Smooth muscle cell (in vitro differentiated cells): ENCODE data around the gene TTC7B. TPM values are rescaled to one million over a fixed set of nuclear protein-coding genes. Genes with fewer than 3 reads are reported as not detected.

Experiments used
- DNase-seq: peaks from one replicate; lab custom pipeline; 2025; ENCODE audit not compliant: unreplicated experiment; lab: John Stamatoyannopoulos, UW
- H2AFZ ChIP-seq: fragments of 200-600 bp; sonication (generic); 2 replicates; pipeline ENCODE4 v1.6.0; 2016; ENCODE audit warnings: antibody characterized with exemption, low read depth, mild to moderate bottlenecking
- H3F3A ChIP-seq: fragments of 200-600 bp; sonication (generic); 2 replicates; pipeline ENCODE4 v1.6.0; 2017; ENCODE audit warnings: antibody characterized with exemption, low read depth
- H3K27ac ChIP-seq: fragments of 200-600 bp; sonication (generic); 2 replicates; pipeline ENCODE4 v1.5.1; 2016; ENCODE audit warnings: low read depth, mild to moderate bottlenecking
- H3K27me3 ChIP-seq: fragments of 200-600 bp; sonication (generic); 2 replicates; pipeline ENCODE4 v1.6.1; 2016; ENCODE audit warnings: low read depth, mild to moderate bottlenecking
- H3K36me3 ChIP-seq: fragments of 200-600 bp; sonication (generic); 2 replicates; pipeline ENCODE4 v1.5.1; 2016; ENCODE audit warnings: low read depth
- H3K4me1 ChIP-seq: fragments of 200-600 bp; sonication (generic); 2 replicates; pipeline ENCODE4 v1.5.1; 2016; ENCODE audit warnings: low read depth
- H3K4me2 ChIP-seq: fragments of 200-600 bp; sonication (generic); 2 replicates; pipeline ENCODE4 v1.6.0; 2016; ENCODE audit warnings: mild to moderate bottlenecking
- H3K4me3 ChIP-seq: fragments of 200-600 bp; sonication (generic); 2 replicates; pipeline ENCODE4 v1.5.1; 2016; ENCODE audit warnings: mild to moderate bottlenecking
- H3K79me2 ChIP-seq: fragments of 200-600 bp; sonication (generic); 2 replicates; pipeline ENCODE4 v1.6.0; 2016; ENCODE audit warnings: low read depth, mild to moderate bottlenecking
- H3K9ac ChIP-seq: fragments of 200-600 bp; sonication (generic); 2 replicates; pipeline ENCODE4 v1.6.0; 2016; ENCODE audit warnings: low read depth
- H3K9me3 ChIP-seq: fragments of 200-600 bp; sonication (generic); replicated peaks from 2 replicates; pipeline ENCODE4 v1.5.1; 2016; ENCODE audit warnings: low read depth
- H4K20me1 ChIP-seq: fragments of 200-600 bp; sonication (generic); 2 replicates; pipeline ENCODE4 v1.6.0; 2016; ENCODE audit warnings: low read depth
- CTCF ChIP-seq: fragments of 200-600 bp; sonication (generic); IDR thresholded peaks from 2 replicates; pipeline ENCODE4 v1.5.1; 2017; ENCODE audit warnings: borderline replicate concordance, mild to moderate bottlenecking, antibody characterized with exemption; ENCODE audit not compliant: insufficient read depth, poor library complexity, severe bottlenecking
- WGBS: methylation state at CpG from one replicate; pipeline ENCODE4 v1.1.7; 2016; ENCODE audit warnings: low lambda C conversion rate; 5-methylcytosine and 5-hydroxymethylcytosine counted together
- polyA plus RNA-seq: library from polyadenylated mRNA; unstranded; fragments of >200 nt; fragmentation: Nextera tagmentation; extraction: Ambion mirVana; gene quantifications from 2 replicates; pipeline ENCODE4 v1.2.1, GENCODE V29; 2016
- total RNA-seq: library from RNA; depleted of rRNA; stranded (reverse); fragments of >200 nt; gene quantifications from 2 replicates; pipeline ENCODE4 v1.2.3, GENCODE V29; 2014

The TTC7B gene
- total and polyA plus RNA-seq, 2 experiments from 2014 or later: 22.1 to 54.1 TPM

- Histone ChIP-seq H3K27ac (peak overlapping the region; percentile 29), H3K27me3 (no peaks in the 10 kb centered on the region), H3F3A (no peaks in the 10 kb centered on the region), H3K4me3 (no peak overlapping the region), H3K36me3 (no peaks in the 10 kb centered on the region), H3K4me1 (peaks cover 7% of the 10 kb centered on the region), H3K9ac (no peak overlapping the region), H4K20me1 (no peaks in the 10 kb centered on the region), H2AFZ (no peak overlapping the region), H3K79me2 (no peaks in the 10 kb centered on the region), H3K9me3 (no peaks in the 10 kb centered on the region), H3K4me2 (no peak overlapping the region)
- 63% methylated on average over 7 of the region's 7 CpGs for WGBS
- TF ChIP-seq CTCF: no peak
- no peak for DNase-seq
These were observed 117.8 kb downstream of the TTC7B start for GRCh38 chr14:90698379-90698869.

GRCh38 chr14:90697577-90698206 is 118.5 kb downstream of the TTC7B start:
- peak overlapping the region; percentile 71 for H3K4me2 ChIP-seq
- H3K9ac ChIP-seq: no peak overlapping the region
- no peaks in the 10 kb centered on the region for H3K9me3 ChIP-seq
- DNase-seq: peak; percentile 26
- no peaks in the 10 kb centered on the region for H4K20me1 ChIP-seq
- H3K27ac ChIP-seq: peak overlapping the region; percentile 29
- H2AFZ ChIP-seq: no peak overlapping the region
- H3F3A ChIP-seq: no peaks in the 10 kb centered on the region
- H3K4me3 ChIP-seq: no peak overlapping the region
- TF ChIP-seq CTCF: peak; percentile 91
- WGBS: 29% methylated on average over 15 of the region's 15 CpGs
- no peaks in the 10 kb centered on the region for H3K36me3 ChIP-seq
- H3K4me1 ChIP-seq: peaks cover 7% of the 10 kb centered on the region
- no peaks in the 10 kb centered on the region for H3K79me2 ChIP-seq
- H3K27me3 ChIP-seq: no peaks in the 10 kb centered on the region

DNA sequence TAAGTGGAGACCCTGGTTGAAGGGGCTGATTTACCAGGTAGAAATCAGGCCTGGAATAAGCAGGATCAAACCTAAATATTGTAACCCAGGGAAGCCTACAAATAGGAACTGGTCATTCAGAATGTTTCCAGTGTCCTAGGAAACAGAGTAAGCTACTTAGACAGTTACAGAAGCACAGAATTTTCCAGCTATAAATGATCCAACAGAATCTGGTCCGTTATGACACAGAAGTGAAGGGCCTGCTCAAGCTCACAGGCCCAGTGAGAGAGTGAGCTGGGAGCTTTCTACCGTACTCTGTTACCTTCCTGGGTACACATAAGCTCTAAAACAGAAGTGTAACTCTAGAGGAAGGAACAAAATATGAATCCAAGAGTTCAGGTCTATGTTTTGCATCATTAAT is 119.1 kb downstream of the TTC7B start:
- H3F3A ChIP-seq: no peaks in the 10 kb centered on the region
- no peak overlapping the region for H3K4me3 ChIP-seq
- H3K79me2 ChIP-seq: no peaks in the 10 kb centered on the region
- no peaks in the 10 kb centered on the region for H3K9me3 ChIP-seq
- WGBS: 62% methylated on average over 2 of the region's 2 CpGs
- H3K9ac ChIP-seq: peak overlapping the region; percentile 20
- peak overlapping the region; percentile 16 for H3K27ac ChIP-seq
- peaks cover 7% of the 10 kb centered on the region for H3K4me1 ChIP-seq
- no peaks in the 10 kb centered on the region for H4K20me1 ChIP-seq
- H3K4me2 ChIP-seq: peak overlapping the region; percentile 71
- H3K36me3 ChIP-seq: no peaks in the 10 kb centered on the region
- DNase-seq: no peak
- no peaks in the 10 kb centered on the region for H3K27me3 ChIP-seq
- no peak overlapping the region for H2AFZ ChIP-seq
- TF ChIP-seq CTCF: no peak

GRCh38 chr14:90696720-90697119 is 119.5 kb downstream of the TTC7B start:
- H4K20me1 ChIP-seq: no peaks in the 10 kb centered on the region
- no peaks in the 10 kb centered on the region for H3K9me3 ChIP-seq
- H2AFZ ChIP-seq: no peak overlapping the region
- peaks cover 7% of the 10 kb centered on the region for H3K4me1 ChIP-seq
- no peak overlapping the region for H3K4me3 ChIP-seq
- TF ChIP-seq CTCF: no peak
- H3F3A ChIP-seq: no peaks in the 10 kb centered on the region
- no peak for DNase-seq
- H3K27ac ChIP-seq: peak overlapping the region; percentile 16
- 92% methylated on average over 4 of the region's 4 CpGs for WGBS
- no peaks in the 10 kb centered on the region for H3K79me2 ChIP-seq
- peak overlapping the region; percentile 20 for H3K9ac ChIP-seq
- no peaks in the 10 kb centered on the region for H3K27me3 ChIP-seq
- H3K4me2 ChIP-seq: peak overlapping the region; percentile 71
- no peaks in the 10 kb centered on the region for H3K36me3 ChIP-seq
